Testis (tissue), 2 donors: ENCODE data around the gene PTCH2.

ENCODE experiments used
- CTCF ChIP-seq, 3 experiments: fragments of 450-650 bp in 2 of 3; fragments of 200-600 bp in 1 of 3; sonication (generic) in 1 of 3; IDR thresholded peaks; one replicate each; pipeline ENCODE4 v1.5.1; 2016 to 2019; ENCODE audit warnings: antibody characterized with exemption in 3 of 3, mild to moderate bottlenecking in 2 of 3, moderate library complexity in 1 of 3
- POLR2A ChIP-seq: fragments of 450-650 bp; IDR thresholded peaks from one replicate; pipeline ENCODE4 v1.6.1; 2017; ENCODE audit warnings: antibody characterized with exemption, mild to moderate bottlenecking, moderate library complexity

GRCh38 chr1:44775078-44775929 lies 67.7 kb downstream of the PTCH2 start, which contains the start of gene RPS8:
- peak; percentile 81 for TF ChIP-seq POLR2A
- TF ChIP-seq CTCF (IDR thresholded peaks at IDR 0.05): peak in 1 of 3 experiments; percentile 6
